Measurements from ENCODE around the gene ERI2. TPM values are rescaled to one million over a fixed set of nuclear protein-coding genes. Genes with fewer than 3 reads are reported as not detected.

The ERI2 gene
- total RNA-seq, 1 experiment from 2014 or later, result 22.4 TPM

DNA sequence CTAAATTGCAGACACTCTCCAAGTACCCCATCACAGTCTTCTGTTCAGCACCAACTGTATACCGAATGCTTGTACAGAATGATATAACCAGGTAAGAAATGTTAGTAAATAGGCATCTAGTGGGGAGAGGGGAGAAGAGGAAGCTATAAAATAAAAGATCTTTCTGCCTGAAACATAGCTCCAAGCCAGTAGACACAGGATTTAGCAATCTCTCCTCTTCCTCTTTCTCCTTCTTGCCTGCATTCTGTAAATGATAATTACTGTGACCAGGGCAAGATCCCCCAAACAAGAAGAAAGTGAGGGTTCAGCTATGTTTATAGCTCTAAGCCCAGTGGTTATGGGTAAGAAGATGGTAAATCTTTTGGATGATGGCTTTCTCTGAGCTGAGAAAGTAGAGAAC is 24.6 kb downstream of the ERI2 start:
- H3K4me1 ChIP-seq (ENCODE audit: insufficient read depth, low read length), result no peaks in the 10 kb centered on the region
- H3K79me1 ChIP-seq (ENCODE audit: insufficient read depth, low read depth, low read length, poor library complexity, severe bottlenecking), result no peaks in the 10 kb centered on the region
- WGBS (ENCODE audit: extremely low coverage, insufficient read length, low lambda C conversion rate), result no CpG with 5 or more reads among the region's 1 CpG
- Mint-ChIP-seq H3K27me3 (ENCODE audit: low read depth) (no peaks in the 10 kb centered on the region), H3K4me3 (no peak overlapping the region), H3K9me3 (no peaks in the 10 kb centered on the region), H3K27ac (no peak overlapping the region), H3K36me3 (ENCODE audit: insufficient read depth in 1 of 3, low read depth in 3 of 3) (no peaks in the 10 kb centered on the region), H3K4me1 (no peaks in the 10 kb centered on the region; a peak in 2 of 4 replicates)
- no peak overlapping the region for H2BK20ac ChIP-seq (ENCODE audit: low read depth, low read length, poor library complexity, severe bottlenecking)
- no peaks in the 10 kb centered on the region for H3K9me3 ChIP-seq (ENCODE audit: control insufficient read depth, low read depth, low read length)
- H3K18ac ChIP-seq (ENCODE audit: insufficient read length, low read depth, low read length), result no peak overlapping the region
- H4K5ac ChIP-seq (ENCODE audit: insufficient read length, low read depth, low read length), result no peak overlapping the region
- no peaks in the 10 kb centered on the region for H3K79me2 ChIP-seq (ENCODE audit: insufficient read depth, low read length)
- no peak overlapping the region for H4K8ac ChIP-seq (replicated peaks; ENCODE audit: insufficient read length, low read depth, low read length)
- no peak overlapping the region for H3K56ac ChIP-seq (ENCODE audit: insufficient read length, low read depth, low read length)
- no peak overlapping the region for H4K91ac ChIP-seq (ENCODE audit: insufficient read length, low read depth, low read length)
- H2BK120ac ChIP-seq (ENCODE audit: low read depth, low read length, poor library complexity, severe bottlenecking), result no peak overlapping the region
- H3K4ac ChIP-seq (ENCODE audit: low read depth, low read length), result no peak overlapping the region
- H2BK12ac ChIP-seq (ENCODE audit: insufficient read length, low read depth, low read length), result no peak overlapping the region
- no peak overlapping the region for H3K23ac ChIP-seq (ENCODE audit: insufficient read length, low read depth, low read length)
- H3K9ac ChIP-seq (ENCODE audit: extremely low read depth, insufficient read length, low read length), result no peak overlapping the region
- H3K27ac ChIP-seq (ENCODE audit: insufficient read length, low read depth, low read length), result no peak overlapping the region
- H3K4me2 ChIP-seq (ENCODE audit: insufficient read depth, insufficient read length, low read length), result no peak overlapping the region
- TF ChIP-seq, protein P1, sequence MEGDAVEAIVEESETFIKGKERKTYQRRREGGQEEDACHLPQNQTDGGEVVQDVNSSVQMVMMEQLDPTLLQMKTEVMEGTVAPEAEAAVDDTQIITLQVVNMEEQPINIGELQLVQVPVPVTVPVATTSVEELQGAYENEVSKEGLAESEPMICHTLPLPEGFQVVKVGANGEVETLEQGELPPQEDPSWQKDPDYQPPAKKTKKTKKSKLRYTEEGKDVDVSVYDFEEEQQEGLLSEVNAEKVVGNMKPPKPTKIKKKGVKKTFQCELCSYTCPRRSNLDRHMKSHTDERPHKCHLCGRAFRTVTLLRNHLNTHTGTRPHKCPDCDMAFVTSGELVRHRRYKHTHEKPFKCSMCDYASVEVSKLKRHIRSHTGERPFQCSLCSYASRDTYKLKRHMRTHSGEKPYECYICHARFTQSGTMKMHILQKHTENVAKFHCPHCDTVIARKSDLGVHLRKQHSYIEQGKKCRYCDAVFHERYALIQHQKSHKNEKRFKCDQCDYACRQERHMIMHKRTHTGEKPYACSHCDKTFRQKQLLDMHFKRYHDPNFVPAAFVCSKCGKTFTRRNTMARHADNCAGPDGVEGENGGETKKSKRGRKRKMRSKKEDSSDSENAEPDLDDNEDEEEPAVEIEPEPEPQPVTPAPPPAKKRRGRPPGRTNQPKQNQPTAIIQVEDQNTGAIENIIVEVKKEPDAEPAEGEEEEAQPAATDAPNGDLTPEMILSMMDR (conservative IDR thresholded peaks at IDR 0.05), result no peak
- H2BK15ac ChIP-seq (ENCODE audit: low read depth, low read length), result no peak overlapping the region
- H3K14ac ChIP-seq (ENCODE audit: insufficient read depth, low read length), result no peak overlapping the region
- no peak overlapping the region for H2BK5ac ChIP-seq (ENCODE audit: insufficient read length, low read length)
- H3K23me2 ChIP-seq (ENCODE audit: insufficient read length, low read depth, low read length, poor library complexity, severe bottlenecking), result no peaks in the 10 kb centered on the region
- no peak overlapping the region for H2AK5ac ChIP-seq (ENCODE audit: insufficient read length, low read length)
- DNase-seq, result no peak
- H3K27me3 ChIP-seq (ENCODE audit: insufficient read depth, low read length), result no peaks in the 10 kb centered on the region
- no peak overlapping the region for H3T11ph ChIP-seq (ENCODE audit: low read length)
- no peaks in the 10 kb centered on the region for H4K20me1 ChIP-seq (ENCODE audit: control insufficient read depth, insufficient read depth, insufficient read length)
- no peak overlapping the region for H2AFZ ChIP-seq (ENCODE audit: low read length)

Data from H9 (cell line).